H9 (cell line): Measurements from ENCODE around the gene VRK2. TPM values are rescaled to one million over a fixed set of nuclear protein-coding genes. Genes with fewer than 3 reads are reported as not detected.
A peak's percentile ranks its signal among the peaks of the same experiment; 100 is the strongest.

ENCODE experiments used
- DNase-seq: peaks from one replicate; pipeline ENCODE4 v3.0.0-alpha.2; 2017
- H2AFZ ChIP-seq: one replicate; pipeline ENCODE4 v1.6.1; 2013; ENCODE audit warnings: mild to moderate bottlenecking, low read length, control low read depth, moderate library complexity
- H2AK5ac ChIP-seq: 2 replicates; pipeline ENCODE4 v1.6.1; 2013; ENCODE audit warnings: low read length, control low read depth, mixed read lengths; ENCODE audit not compliant: insufficient read length
- H2BK120ac ChIP-seq: one replicate; pipeline ENCODE4 v1.6.1; 2013; ENCODE audit warnings: low read depth, mild to moderate bottlenecking, low read length, control low read depth, inconsistent platforms; ENCODE audit not compliant: poor library complexity, severe bottlenecking
- H2BK12ac ChIP-seq: 2 replicates; pipeline ENCODE4 v1.6.1; 2013; ENCODE audit warnings: low read length, control low read depth, mixed read lengths, low read depth; ENCODE audit not compliant: insufficient read length
- H2BK15ac ChIP-seq: 2 replicates; pipeline ENCODE4 v1.6.1; 2013; ENCODE audit warnings: low read depth, low read length, control low read depth
- H2BK20ac ChIP-seq: one replicate; pipeline ENCODE4 v1.6.1; 2013; ENCODE audit warnings: low read depth, mild to moderate bottlenecking, low read length, control low read depth, inconsistent platforms; ENCODE audit not compliant: poor library complexity, severe bottlenecking
- H2BK5ac ChIP-seq: 2 replicates; pipeline ENCODE4 v1.6.1; 2013; ENCODE audit warnings: low read length, control low read depth, mixed read lengths; ENCODE audit not compliant: insufficient read length
- H3K14ac ChIP-seq: 2 replicates; pipeline ENCODE4 v1.6.1; 2013; ENCODE audit warnings: low read length, control low read depth; ENCODE audit not compliant: insufficient read depth
- H3K18ac ChIP-seq: 2 replicates; pipeline ENCODE4 v1.6.1; 2013; ENCODE audit warnings: low read depth, mild to moderate bottlenecking, mixed read lengths, low read length, control low read depth; ENCODE audit not compliant: insufficient read length
- H3K23ac ChIP-seq: 2 replicates; pipeline ENCODE4 v1.6.1; 2013; ENCODE audit warnings: low read length, control low read depth, mixed read lengths, low read depth; ENCODE audit not compliant: insufficient read length
- H3K23me2 ChIP-seq: 2 replicates; pipeline ENCODE4 v1.6.1; 2013; ENCODE audit warnings: low read depth, mild to moderate bottlenecking, mixed read lengths, low read length, control low read depth; ENCODE audit not compliant: insufficient read length, poor library complexity, severe bottlenecking
- H3K27ac ChIP-seq: 2 replicates; pipeline ENCODE4 v1.5.1; 2013; ENCODE audit warnings: low read length, control low read depth, mixed read lengths, low read depth; ENCODE audit not compliant: insufficient read length
- H3K27me3 ChIP-seq: 2 replicates; pipeline ENCODE4 v1.6.1; 2013; ENCODE audit warnings: low read length, control low read depth, inconsistent platforms; ENCODE audit not compliant: insufficient read depth
- H3K4ac ChIP-seq: 2 replicates; pipeline ENCODE4 v1.6.1; 2013; ENCODE audit warnings: low read depth, mild to moderate bottlenecking, control low read depth, inconsistent platforms, low read length, moderate library complexity
- H3K4me1 ChIP-seq: 2 replicates; pipeline ENCODE4 v1.6.1; 2013; ENCODE audit warnings: low read length, control low read depth, inconsistent platforms; ENCODE audit not compliant: insufficient read depth
- H3K4me2 ChIP-seq: 2 replicates; pipeline ENCODE4 v1.6.1; 2013; ENCODE audit warnings: low read length, control low read depth, mixed read lengths; ENCODE audit not compliant: insufficient read length, insufficient read depth
- H3K56ac ChIP-seq: 2 replicates; pipeline ENCODE4 v1.6.1; 2013; ENCODE audit warnings: low read depth, mild to moderate bottlenecking, mixed read lengths, low read length, control low read depth; ENCODE audit not compliant: insufficient read length
- H3K79me1 ChIP-seq: 2 replicates; pipeline ENCODE4 v1.6.1; 2013; ENCODE audit warnings: low read depth, mild to moderate bottlenecking, moderate library complexity, low read length, control low read depth, inconsistent platforms; ENCODE audit not compliant: insufficient read depth, poor library complexity, severe bottlenecking
- H3K79me2 ChIP-seq: 2 replicates; pipeline ENCODE4 v1.6.1; 2013; ENCODE audit warnings: low read length, control low read depth, inconsistent platforms; ENCODE audit not compliant: insufficient read depth
- H3K9ac ChIP-seq: 2 replicates; pipeline ENCODE4 v1.6.1; 2013; ENCODE audit warnings: low read length, control low read depth, mixed read lengths; ENCODE audit not compliant: insufficient read length; ENCODE audit errors: extremely low read depth
- H3K9me3 ChIP-seq: one replicate; pipeline ENCODE4 v1.6.1; 2013; ENCODE audit warnings: low read depth, low read length, inconsistent platforms; ENCODE audit not compliant: control insufficient read depth
- H3T11ph ChIP-seq: one replicate; pipeline ENCODE4 v1.6.1; 2013; ENCODE audit warnings: mild to moderate bottlenecking, low read length, control low read depth, inconsistent platforms
- H4K20me1 ChIP-seq: one replicate; pipeline ENCODE4 v1.6.1; 2013; ENCODE audit not compliant: control insufficient read depth, insufficient read length, insufficient read depth
- H4K5ac ChIP-seq: 2 replicates; pipeline ENCODE4 v1.6.1; 2013; ENCODE audit warnings: low read depth, mild to moderate bottlenecking, mixed read lengths, low read length, control low read depth; ENCODE audit not compliant: insufficient read length
- H4K8ac ChIP-seq: replicated peaks from 2 replicates; pipeline ENCODE4 v1.6.1; 2013; ENCODE audit warnings: low read length, control low read depth, mixed read lengths, low read depth; ENCODE audit not compliant: insufficient read length
- H4K91ac ChIP-seq: 2 replicates; pipeline ENCODE4 v1.6.1; 2013; ENCODE audit warnings: low read depth, mild to moderate bottlenecking, moderate library complexity, mixed read lengths, low read length, control low read depth; ENCODE audit not compliant: insufficient read length
- H3K27ac Mint-ChIP-seq, 3 experiments: 2 replicates in 2 of 3; 3 replicates in 1 of 3; pipeline ENCODE4 v1.8.0; 2020 to 2021; ENCODE audit warnings: mixed read lengths in 3 of 3, mild to moderate bottlenecking in 1 of 3, moderate library complexity in 1 of 3
- H3K27me3 Mint-ChIP-seq: 2 replicates; pipeline ENCODE4 v1.8.0; 2021; ENCODE audit warnings: low read depth, mild to moderate bottlenecking, moderate library complexity, mixed read lengths
- H3K36me3 Mint-ChIP-seq, 3 experiments: 2 replicates in 2 of 3; 3 replicates in 1 of 3; pipeline ENCODE4 v1.8.0; 2020 to 2021; ENCODE audit warnings: low read depth in 3 of 3, mixed read lengths in 3 of 3; ENCODE audit not compliant: insufficient read depth in 1 of 3
- H3K4me1 Mint-ChIP-seq, 2 experiments: 2 replicates each; pipeline ENCODE4 v1.8.0; 2020; ENCODE audit warnings: mixed read lengths in 2 of 2
- H3K4me3 Mint-ChIP-seq, 2 experiments: 2 replicates in 1 of 2; 3 replicates in 1 of 2; pipeline ENCODE4 v1.8.0; 2020 to 2021; ENCODE audit warnings: mild to moderate bottlenecking in 2 of 2, mixed read lengths in 2 of 2, moderate library complexity in 1 of 2
- H3K9me3 Mint-ChIP-seq, 2 experiments: 2 replicates in 1 of 2; 3 replicates in 1 of 2; pipeline ENCODE4 v1.8.0; 2020; ENCODE audit warnings: mild to moderate bottlenecking in 2 of 2, mixed read lengths in 2 of 2, moderate library complexity in 1 of 2
- WGBS: extraction: QIAGEN DNeasy Blood & Tissue Kit; methylation state at CpG from one replicate; pipeline ENCODE4 v1.1.7; 2013; ENCODE audit warnings: missing lambda C conversion rate, low lambda C conversion rate, mixed read lengths; ENCODE audit not compliant: insufficient read length; ENCODE audit errors: extremely low coverage; 5-methylcytosine and 5-hydroxymethylcytosine counted together
- total RNA-seq: library from RNA; stranded (reverse); gene quantifications from 2 replicates; pipeline ENCODE4 v1.2.1, GENCODE V29; 2021
- TF ChIP-seq, protein P1 (sequence below): fragments of 200-600 bp; sonication (generic); conservative IDR thresholded peaks from 3 replicates; pipeline ENCODE4 v1.8.0; 2021; ENCODE audit warnings: antibody characterized with exemption, mild to moderate bottlenecking

VRK2 gene
- total RNA-seq, 1 experiment from 2014 or later = 23.8 TPM

DNA sequence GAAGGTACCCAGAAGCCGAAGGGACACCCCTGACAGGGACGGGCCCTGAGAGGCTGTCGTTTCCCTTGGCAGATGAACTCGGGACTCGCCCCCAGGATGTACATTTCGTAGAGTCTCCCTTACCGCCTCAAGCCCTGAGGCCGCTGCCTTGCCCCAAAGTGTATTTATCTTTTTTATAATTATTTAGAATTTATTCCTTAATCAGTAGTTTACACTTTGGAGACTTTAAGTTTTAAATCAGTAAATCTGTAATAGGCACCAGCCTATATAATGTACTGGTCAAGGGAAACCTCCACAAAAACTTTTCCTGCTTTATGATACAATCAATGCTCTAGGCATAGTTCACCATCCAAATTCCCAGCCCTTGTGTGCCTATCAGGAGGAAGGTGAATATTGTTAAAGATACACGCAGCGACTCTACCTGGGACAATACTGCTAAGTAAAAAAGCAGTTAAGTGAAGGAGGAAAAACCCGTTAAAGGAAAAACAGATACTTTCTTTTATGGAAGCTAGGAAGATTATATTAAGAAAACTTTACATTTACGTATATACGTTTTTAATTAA, 848 bp downstream of the VRK2 start:
- Histone ChIP-seq H2AK5ac (no peak overlapping the region), H3K23ac (no peak overlapping the region), H3K56ac (no peak overlapping the region), H3K79me2 (no peaks in the 10 kb centered on the region), H3K27me3 (no peaks in the 10 kb centered on the region), H4K5ac (no peak overlapping the region), H2BK120ac (no peak overlapping the region), H3K4ac (no peak overlapping the region; the same call in 1 of the 2 replicates), H3K9ac (peak overlapping the region; percentile 76), H3K14ac (peak overlapping the region; percentile 91), H2BK12ac (no peak overlapping the region), H3K4me1 (peaks cover 2% of the 10 kb centered on the region; the same call in 1 of the 2 replicates), H4K20me1 (no peaks in the 10 kb centered on the region), H3K23me2 (peaks cover 13% of the 10 kb centered on the region), H2AFZ (no peak overlapping the region), H3K27ac (no peak overlapping the region), H3T11ph (no peak overlapping the region), H4K8ac (no peak overlapping the region), H2BK5ac (no peak overlapping the region), H2BK15ac (no peak overlapping the region), H3K18ac (peak overlapping the region; percentile 98), H3K9me3 (no peaks in the 10 kb centered on the region), H2BK20ac (no peak overlapping the region), H3K79me1 (no peaks in the 10 kb centered on the region), H3K4me2 (peak overlapping the region; percentile 97), H4K91ac (no peak overlapping the region)
- Mint-ChIP-seq H3K4me1 (peaks cover 26 to 33% of the 10 kb centered on the region in 2 experiments), H3K4me3 (peak overlapping the region; percentile 78 to 83), H3K36me3 (peaks cover 3 to 16% (median 7%) of the 10 kb centered on the region in 3 experiments; a peak in 5 of 7 replicates), H3K27me3 (no peaks in the 10 kb centered on the region), H3K27ac (peak overlapping the region; percentile 84 to 93 (median 93); a peak in 5 of 7 replicates), H3K9me3 (no peaks in the 10 kb centered on the region)
- WGBS = no CpG with 5 or more reads among the region's 13 CpGs
- TF ChIP-seq, protein P1, sequence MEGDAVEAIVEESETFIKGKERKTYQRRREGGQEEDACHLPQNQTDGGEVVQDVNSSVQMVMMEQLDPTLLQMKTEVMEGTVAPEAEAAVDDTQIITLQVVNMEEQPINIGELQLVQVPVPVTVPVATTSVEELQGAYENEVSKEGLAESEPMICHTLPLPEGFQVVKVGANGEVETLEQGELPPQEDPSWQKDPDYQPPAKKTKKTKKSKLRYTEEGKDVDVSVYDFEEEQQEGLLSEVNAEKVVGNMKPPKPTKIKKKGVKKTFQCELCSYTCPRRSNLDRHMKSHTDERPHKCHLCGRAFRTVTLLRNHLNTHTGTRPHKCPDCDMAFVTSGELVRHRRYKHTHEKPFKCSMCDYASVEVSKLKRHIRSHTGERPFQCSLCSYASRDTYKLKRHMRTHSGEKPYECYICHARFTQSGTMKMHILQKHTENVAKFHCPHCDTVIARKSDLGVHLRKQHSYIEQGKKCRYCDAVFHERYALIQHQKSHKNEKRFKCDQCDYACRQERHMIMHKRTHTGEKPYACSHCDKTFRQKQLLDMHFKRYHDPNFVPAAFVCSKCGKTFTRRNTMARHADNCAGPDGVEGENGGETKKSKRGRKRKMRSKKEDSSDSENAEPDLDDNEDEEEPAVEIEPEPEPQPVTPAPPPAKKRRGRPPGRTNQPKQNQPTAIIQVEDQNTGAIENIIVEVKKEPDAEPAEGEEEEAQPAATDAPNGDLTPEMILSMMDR = no peak
- DNase-seq = no peak
